ENCODE results near the gene DCANP1. TPM values are rescaled to one million over a fixed set of nuclear protein-coding genes. Genes with fewer than 3 reads are reported as not detected.
A peak's percentile ranks its signal among the peaks of the same experiment; 100 is the strongest.

DCANP1 gene
- total and polyA plus RNA-seq, 2 donors (not counting 1 experiment from before 2014, with no cell fraction given) = not detected

- H3K27ac Mint-ChIP-seq = no peak overlapping the region
- H3K9me3 Mint-ChIP-seq (ENCODE audit: insufficient read depth) = no peaks in the 10 kb centered on the region
- H3K27me3 Mint-ChIP-seq = peaks cover 55% of the 10 kb centered on the region
- Histone ChIP-seq H3K4me3 (ENCODE audit: control extremely low read depth in 1 of 5, extremely low read depth in 1 of 5, insufficient read depth in 1 of 5, low read depth in 2 of 5, low read length in 4 of 5) (no peak overlapping the region), H3K27me3 (replicated peaks in 1 of 4; ENCODE audit: control extremely low read depth in 1 of 4, control insufficient read depth in 3 of 4, insufficient read depth in 4 of 4, low read length in 3 of 4) (peaks cover 0 to 20% (median 8%) of the 10 kb centered on the region in 4 experiments), H3K36me3 (replicated peaks in 1 of 2; ENCODE audit: control extremely low read depth in 1 of 2, control insufficient read depth in 1 of 2, extremely low read depth in 1 of 2, insufficient read depth in 2 of 2, low read length in 1 of 2) (no peaks in the 10 kb centered on the region), H4K20me1 (ENCODE audit: control insufficient read depth, insufficient read depth, low read length, poor library complexity, severe bottlenecking) (no peaks in the 10 kb centered on the region), H3K4me2 (replicated peaks; ENCODE audit: low read depth, low read length, poor library complexity, severe bottlenecking) (no peak overlapping the region), H3K27ac (ENCODE audit: low read length in 2 of 2) (no peak overlapping the region), H3K9ac (ENCODE audit: low read length) (no peak overlapping the region), H2AFZ (ENCODE audit: insufficient read depth, low read depth, low read length, poor library complexity, severe bottlenecking) (peak overlapping the region; percentile 3), H3K4me1 (ENCODE audit: control insufficient read depth in 2 of 2, insufficient read depth in 2 of 2, low read length in 2 of 2) (peaks cover 8 to 9% of the 10 kb centered on the region in 2 donors), H3K9me3 (ENCODE audit: control extremely low read depth in 1 of 3, control insufficient read depth in 2 of 3, insufficient read depth in 1 of 3, low read length in 2 of 3) (peaks cover 0 to 4% (median 0%) of the 10 kb centered on the region in 3 donors), H3K79me2 (ENCODE audit: control insufficient read depth, insufficient read depth, low read length) (no peaks in the 10 kb centered on the region)
- no peak for TF ChIP-seq EZH2 (IDR thresholded peaks at IDR 0.05; ENCODE audit: borderline replicate concordance, insufficient read depth, low read depth, low read length, poor library complexity, severe bottlenecking)
- TF ChIP-seq CTCF (IDR thresholded peaks at IDR 0.05) = no peak
- no peak overlapping the region for H3K4me3 Mint-ChIP-seq
- ATAC-seq (ENCODE audit: low read depth) (no peak), DNase-seq (no peak)
- CTCF ChIA-PET = interaction anchor here (1.0 to 7.5 kb wide), 5 partner anchors 13 to 750 kb away, joined by 3 to 67 read pairs (median 4); no protein-coding TSS in a partner anchor
- WGBS (ENCODE audit: insufficient coverage) = 89% methylated on average over 3 of the region's 7 CpGs
- POLR2A ChIA-PET = no interaction called here
- intact Hi-C loops (cut with micrococcal nuclease) = no loop called here
- peaks cover 13% of the 10 kb centered on the region for H3K4me1 Mint-ChIP-seq
Observed at GRCh38 chr5:135461481-135462151, 14.5 kb upstream of the DCANP1 start.

All from B cell (primary cell).